SK-N-MC (cell line): ENCODE results near the gene CCNL1.
"Not testable (repeated sequence)": the region's sequence is repeated elsewhere in the genome, so short reads cannot be mapped to it uniquely, and the experiment has no call there.

Source experiments
- DNase-seq: peaks from one replicate; pipeline ENCODE4 v3.0.0-alpha.2; 2011; ENCODE audit warnings: low read depth, low spot score
- H3K27ac ChIP-seq: fragments of 200-600 bp; sonication (generic); 2 replicates; pipeline ENCODE4 v1.5.1; 2016; ENCODE audit warnings: mixed run types
- H3K36me3 ChIP-seq: fragments of 200-600 bp; sonication (generic); 2 replicates; pipeline ENCODE4 v1.6.1; 2017; ENCODE audit warnings: antibody characterized with exemption, low read length, mixed read lengths; ENCODE audit not compliant: insufficient read depth
- H3K4me3 ChIP-seq: fragments of 200-600 bp; sonication (generic); 2 replicates; pipeline ENCODE4 v1.5.1; 2016
- H3K9ac ChIP-seq: fragments of 200-600 bp; sonication (generic); 2 replicates; pipeline ENCODE4 v1.8.0; 2017; ENCODE audit warnings: mixed run types, mixed read lengths; ENCODE audit not compliant: insufficient read length
- H3K9me3 ChIP-seq: fragments of 200-600 bp; sonication (generic); 2 replicates; pipeline ENCODE4 v1.6.1; 2017; ENCODE audit warnings: low read depth, mild to moderate bottlenecking, antibody characterized with exemption, low read length, moderate library complexity, mixed read lengths
- EZH2 ChIP-seq: fragments of 200-600 bp; sonication (generic); IDR thresholded peaks from one replicate; pipeline ENCODE4 v1.6.1; 2017; ENCODE audit warnings: antibody characterized with exemption
- FOXP2 ChIP-seq: optimal IDR thresholded peaks from 2 replicates; pipeline ENCODE3; 2011; ENCODE audit warnings: mild to moderate bottlenecking, moderate library complexity; ENCODE audit not compliant: insufficient read depth; ENCODE audit errors: extremely low read length, control extremely low read depth
- POLR2AphosphoS5 ChIP-seq: IDR thresholded peaks from 2 replicates; pipeline ENCODE4 v1.6.1; 2012; ENCODE audit warnings: mild to moderate bottlenecking, low read depth, low read length, borderline replicate concordance

Gene CCNL1

GRCh38 chr3:157174649-157175498, 14.9 kb upstream of the CCNL1 start:
- peak overlapping the region; percentile 97 for H3K4me3 ChIP-seq
- no peaks in the 10 kb centered on the region for H3K9me3 ChIP-seq
- H3K9ac ChIP-seq, result peak overlapping the region; percentile 97
- DNase-seq, result peak; percentile 98
- TF ChIP-seq EZH2, result no peak
- TF ChIP-seq POLR2AphosphoS5, result peak; percentile 94
- peak; percentile 99 for TF ChIP-seq FOXP2
- peak overlapping the region; percentile 96 for H3K27ac ChIP-seq
- no peaks in the 10 kb centered on the region for H3K36me3 ChIP-seq

DNA sequence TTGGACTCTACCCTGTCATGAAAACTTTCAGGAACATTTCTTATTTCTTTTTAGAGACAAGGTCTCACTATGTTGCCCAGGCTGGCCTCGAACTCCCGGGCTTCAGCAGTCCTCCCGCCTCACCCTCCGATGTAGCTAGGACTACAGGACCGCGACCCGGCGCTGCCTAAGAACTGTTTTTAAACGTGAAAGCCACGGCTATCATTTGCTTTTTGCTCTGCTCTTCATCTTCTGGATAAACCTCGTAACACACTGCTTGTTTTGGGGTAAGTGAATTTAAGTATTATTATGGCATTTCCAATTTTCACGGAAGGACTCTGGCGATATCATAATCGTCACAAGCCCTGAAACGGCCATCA, 14.3 kb upstream of the CCNL1 start:
- H3K36me3 ChIP-seq, result no peaks in the 10 kb centered on the region
- DNase-seq, result no peak

DNA sequence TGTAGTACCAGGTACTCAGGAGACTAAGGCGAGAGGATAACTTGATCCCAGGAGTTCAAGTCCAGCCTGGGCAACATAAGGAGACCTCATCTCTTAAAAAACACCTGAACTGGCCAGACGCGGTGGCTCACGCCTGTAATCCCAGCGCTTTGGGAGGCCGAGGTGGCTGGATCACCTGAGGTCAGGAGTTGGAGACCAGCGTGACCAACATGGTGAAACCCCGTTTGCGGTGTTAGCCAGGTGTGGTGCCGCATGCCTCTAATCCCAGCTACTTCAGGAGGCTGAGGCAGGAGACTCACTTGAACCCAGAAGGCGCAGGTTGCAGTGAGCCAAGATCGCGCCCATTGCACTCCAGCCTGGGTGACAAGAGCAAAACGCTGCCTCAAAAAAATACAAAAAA, 13.4 kb upstream of the CCNL1 start:
- DNase-seq, H3K4me3 ChIP-seq, H3K36me3 ChIP-seq, H3K9ac ChIP-seq, H3K27ac ChIP-seq, H3K9me3 ChIP-seq: not testable (repeated sequence)

More for the DNA sequence above, 14.3 kb upstream of the CCNL1 start:
- Histone ChIP-seq H3K4me3 (peak overlapping the region; percentile 97), H3K9me3 (no peaks in the 10 kb centered on the region), H3K9ac (peak overlapping the region; percentile 95), H3K27ac (peak overlapping the region; percentile 88)
- TF ChIP-seq FOXP2 (no peak), POLR2AphosphoS5 (no peak), EZH2 (no peak)

DNA sequence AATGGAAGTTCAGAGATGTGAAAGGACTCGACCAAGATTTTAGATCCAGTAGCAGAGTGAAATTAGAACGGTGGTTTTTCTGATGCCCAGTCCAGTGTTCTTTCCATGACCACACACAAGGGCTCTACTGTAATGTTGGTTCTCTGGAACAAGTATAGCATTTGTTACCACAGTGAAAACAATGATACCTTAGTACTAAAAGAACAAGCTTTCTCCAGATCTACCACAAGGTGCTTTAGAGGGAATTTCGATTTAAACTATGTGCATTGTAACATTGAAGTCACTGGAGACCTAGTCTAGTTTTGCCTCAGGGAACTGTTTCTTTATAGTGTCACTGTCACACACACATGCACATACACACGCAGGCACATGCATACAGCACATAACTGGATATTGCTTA, 12.8 kb upstream of the CCNL1 start:
- Histone ChIP-seq H3K9me3 (no peaks in the 10 kb centered on the region), H3K9ac (no peak overlapping the region), H3K27ac (no peak overlapping the region), H3K4me3 (no peak overlapping the region), H3K36me3 (no peaks in the 10 kb centered on the region)
- no peak for DNase-seq
- no peak for TF ChIP-seq FOXP2
- TF ChIP-seq POLR2AphosphoS5, result no peak
- no peak for TF ChIP-seq EZH2

- no peak for DNase-seq
- Histone ChIP-seq H3K36me3 (no peaks in the 10 kb centered on the region), H3K9me3 (no peaks in the 10 kb centered on the region), H3K4me3 (no peak overlapping the region), H3K9ac (no peak overlapping the region), H3K27ac (no peak overlapping the region)
- TF ChIP-seq FOXP2, result no peak
- TF ChIP-seq POLR2AphosphoS5, result no peak
- TF ChIP-seq EZH2, result no peak
Observed at GRCh38 chr3:157170861-157171260, 10.9 kb upstream of the CCNL1 start.

- Histone ChIP-seq H3K9me3 (no peaks in the 10 kb centered on the region), H3K27ac (no peak overlapping the region), H3K9ac (no peak overlapping the region), H3K4me3 (no peak overlapping the region), H3K36me3 (no peaks in the 10 kb centered on the region)
- DNase-seq, result no peak
- no peak for TF ChIP-seq EZH2
- TF ChIP-seq POLR2AphosphoS5, result no peak
Observed at GRCh38 chr3:157167371-157168042, 7.6 kb upstream of the CCNL1 start.

- Histone ChIP-seq H3K27ac (no peak overlapping the region), H3K9ac (no peak overlapping the region)
Observed at GRCh38 chr3:157166561-157166960, 6.6 kb upstream of the CCNL1 start.

DNA sequence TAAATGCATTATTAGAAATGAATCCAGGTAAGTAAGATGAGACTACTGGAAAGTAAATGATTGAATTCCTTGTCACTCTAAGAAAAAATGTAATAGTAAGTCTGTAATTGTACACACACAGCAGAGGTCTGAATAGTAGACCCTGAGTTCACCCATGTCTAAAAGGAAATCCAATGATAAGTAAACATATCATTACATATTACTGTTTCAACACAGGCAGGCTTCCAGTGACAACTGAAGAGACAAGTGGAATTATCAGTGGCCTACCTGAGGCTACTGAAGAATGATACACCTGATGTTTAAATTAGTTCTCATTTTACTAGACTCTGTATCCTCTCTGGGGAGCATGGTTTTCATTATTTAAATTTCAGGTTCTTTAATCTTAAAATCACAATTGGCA, 6.2 kb upstream of the CCNL1 start:
- Histone ChIP-seq H3K4me3 (no peak overlapping the region), H3K36me3 (no peaks in the 10 kb centered on the region), H3K9ac (no peak overlapping the region), H3K27ac (no peak overlapping the region), H3K9me3 (no peaks in the 10 kb centered on the region)
- no peak for DNase-seq
- no peak for TF ChIP-seq EZH2
- TF ChIP-seq POLR2AphosphoS5, result no peak
- no peak for TF ChIP-seq FOXP2

More at GRCh38 chr3:157166561-157166960, 6.6 kb upstream of the CCNL1 start:
- Histone ChIP-seq H3K36me3 (no peaks in the 10 kb centered on the region), H3K4me3 (no peak overlapping the region), H3K9me3 (no peaks in the 10 kb centered on the region)
- TF ChIP-seq EZH2, result no peak
- TF ChIP-seq POLR2AphosphoS5, result no peak
- DNase-seq, result no peak

DNA sequence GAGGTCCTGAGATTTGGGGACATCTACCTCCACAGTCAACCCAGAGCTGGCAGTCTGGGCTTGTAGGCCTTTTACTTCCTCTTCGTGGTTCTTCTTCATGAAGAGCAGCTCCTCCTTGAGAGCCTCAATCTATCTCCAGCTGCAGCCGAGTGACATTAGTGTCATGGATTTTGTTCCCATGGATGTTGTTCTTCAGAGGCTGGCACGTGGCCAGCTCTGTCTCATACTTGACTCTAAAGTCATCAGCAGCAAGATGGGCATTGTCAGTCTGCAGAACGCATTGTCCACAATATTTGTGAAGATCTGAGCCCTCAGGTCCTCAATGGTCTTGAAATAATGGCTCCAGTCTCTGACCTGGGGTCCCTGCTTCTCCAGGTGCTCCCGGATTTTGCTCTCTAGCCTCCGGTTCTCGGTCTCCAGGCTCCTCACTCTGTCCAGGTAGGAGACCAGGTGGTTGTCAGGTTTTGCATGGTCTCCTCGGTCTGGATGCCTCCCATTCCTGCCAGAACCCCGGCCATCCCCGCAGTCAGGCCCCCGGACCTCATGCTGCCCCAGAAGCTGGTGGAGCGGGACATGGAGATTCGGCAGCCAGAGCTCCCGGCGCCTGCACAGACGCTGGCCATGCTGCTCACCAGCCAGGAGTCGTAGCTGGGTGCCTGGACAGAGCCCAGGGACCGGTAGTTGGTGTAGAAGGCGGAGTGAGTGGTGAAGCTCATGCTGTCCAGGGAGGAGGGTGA, 3.4 kb upstream of the CCNL1 start:
- Histone ChIP-seq H3K9me3 (no peaks in the 10 kb centered on the region), H3K9ac (no peak overlapping the region), H3K4me3 (no peak overlapping the region), H3K36me3 (peaks cover 8% of the 10 kb centered on the region), H3K27ac (no peak overlapping the region)
- no peak for DNase-seq
- TF ChIP-seq EZH2 (no peak), FOXP2 (no peak), POLR2AphosphoS5 (no peak)

- not testable (repeated sequence) for DNase-seq, H3K9ac ChIP-seq, H3K27ac ChIP-seq, H3K9me3 ChIP-seq, H3K4me3 ChIP-seq
- peaks cover 16% of the 10 kb centered on the region for H3K36me3 ChIP-seq
Observed at GRCh38 chr3:157162620-157163019, 2.7 kb upstream of the CCNL1 start.
